GM04503 (cell line): ENCODE measurements around the gene PPP1R12B.
A peak's percentile ranks its signal among the peaks of the same experiment; 100 is the strongest.
"Not testable (repeated sequence)": the region's sequence is repeated elsewhere in the genome, so short reads cannot be mapped to it uniquely, and the experiment has no call there.

Source experiments
- DNase-seq: peaks from one replicate; pipeline ENCODE4 v3.0.0-alpha.2; 2012; ENCODE audit warnings: low read depth

Gene PPP1R12B

DNA sequence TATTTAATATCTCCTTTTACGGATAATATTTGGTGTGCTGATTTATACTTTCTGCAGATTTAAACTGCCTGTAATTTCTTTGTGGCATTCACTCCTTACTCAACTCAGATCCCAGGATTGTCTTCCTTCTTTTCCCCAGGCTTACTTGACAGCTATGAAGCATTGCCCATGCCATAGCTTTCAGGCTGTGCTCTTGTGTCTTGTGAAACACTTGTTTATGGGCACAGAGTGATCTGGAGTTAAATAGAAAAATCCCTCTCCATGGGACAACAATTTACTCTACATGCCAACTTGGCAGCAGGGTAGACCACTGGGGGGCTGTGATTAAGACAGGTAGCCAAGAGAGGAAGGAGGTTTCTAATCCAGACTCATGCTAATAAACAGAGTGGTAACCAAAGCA, 57.4 kb downstream of the PPP1R12B start:
- DNase-seq, result no peak

DNA sequence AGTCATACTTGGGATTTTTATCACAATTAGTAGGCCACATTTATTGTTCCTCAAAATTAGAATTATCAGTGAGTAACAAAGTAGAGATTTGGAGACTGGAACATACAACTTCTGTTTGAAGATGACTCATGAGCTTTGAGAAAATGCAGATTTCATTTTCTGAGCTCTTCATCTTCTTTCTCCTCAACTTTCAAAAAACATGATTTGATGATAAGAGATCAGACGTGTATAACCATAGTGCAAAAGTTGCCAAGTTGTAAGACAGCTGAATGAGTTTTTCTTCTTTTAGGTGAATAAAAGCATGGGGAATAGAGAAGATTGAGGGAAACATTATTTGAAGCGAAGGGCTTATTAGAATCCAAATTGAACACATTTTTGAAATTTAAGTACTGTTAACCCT, 58.4 kb downstream of the PPP1R12B start:
- not testable (repeated sequence) for DNase-seq

DNA sequence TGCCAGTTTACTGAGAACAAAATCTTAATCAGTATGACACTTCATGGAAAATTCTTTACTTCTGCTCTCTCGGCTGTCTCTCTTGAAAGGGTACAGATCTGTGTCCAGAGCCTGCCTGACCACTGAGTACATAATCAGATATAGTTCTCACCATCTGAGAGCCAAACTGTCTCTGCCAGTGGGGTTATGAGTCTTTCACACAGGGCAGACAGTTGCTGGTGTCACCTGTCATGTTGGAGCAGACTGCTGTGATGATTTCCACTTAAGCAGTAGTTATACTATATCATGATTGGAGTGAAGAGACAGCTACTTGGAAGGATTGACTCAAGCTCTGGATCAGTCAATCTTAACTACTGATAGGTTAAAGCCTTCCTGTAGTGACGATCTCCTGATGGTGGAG, 58.9 kb downstream of the PPP1R12B start:
- not testable (repeated sequence) for DNase-seq

DNA sequence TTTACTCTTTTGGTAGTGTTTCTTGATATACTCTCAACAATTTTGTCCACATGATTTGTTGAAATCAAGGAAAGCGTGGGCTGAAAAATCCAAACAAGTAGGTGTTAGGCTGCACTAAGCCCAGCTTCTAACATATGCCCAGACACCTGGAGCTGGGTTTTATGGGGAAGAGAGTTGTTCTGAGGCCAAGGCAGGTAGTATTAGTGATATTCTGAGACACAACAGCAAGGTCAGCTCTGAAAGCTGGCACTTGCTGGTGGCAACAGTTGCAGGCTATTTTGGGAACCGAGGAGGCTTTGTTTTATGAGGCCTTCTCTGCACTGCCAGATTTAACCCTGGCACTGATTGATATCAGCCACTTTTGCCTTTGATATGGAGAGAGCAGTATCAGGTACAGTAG, 61.8 kb downstream of the PPP1R12B start:
- DNase-seq, result not testable (repeated sequence)

DNA sequence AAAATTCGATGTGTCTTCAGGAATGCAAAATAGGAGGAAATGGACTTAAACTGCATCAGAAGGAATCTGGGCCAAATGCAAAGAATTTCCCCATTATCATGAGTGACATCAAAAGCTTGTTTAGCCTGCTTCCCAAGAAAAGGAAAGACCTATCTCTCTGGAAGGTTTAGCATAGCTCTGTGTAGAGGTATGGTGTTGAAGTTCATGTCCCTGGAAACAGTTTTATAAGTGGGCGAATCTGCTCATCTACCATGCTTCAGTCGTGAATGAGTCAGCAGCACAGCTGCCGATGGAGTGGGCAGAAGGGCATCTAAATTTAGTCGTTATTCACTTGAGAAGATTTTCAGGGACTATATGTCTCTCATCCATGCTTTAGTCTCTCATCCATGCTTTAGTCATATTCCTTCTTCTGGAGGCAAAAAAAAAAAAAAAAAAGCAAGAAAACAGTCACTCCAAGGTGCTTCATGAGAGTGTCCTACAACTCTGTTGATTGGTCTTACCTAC, 62.4 kb downstream of the PPP1R12B start:
- peak; percentile 26 for DNase-seq

DNA sequence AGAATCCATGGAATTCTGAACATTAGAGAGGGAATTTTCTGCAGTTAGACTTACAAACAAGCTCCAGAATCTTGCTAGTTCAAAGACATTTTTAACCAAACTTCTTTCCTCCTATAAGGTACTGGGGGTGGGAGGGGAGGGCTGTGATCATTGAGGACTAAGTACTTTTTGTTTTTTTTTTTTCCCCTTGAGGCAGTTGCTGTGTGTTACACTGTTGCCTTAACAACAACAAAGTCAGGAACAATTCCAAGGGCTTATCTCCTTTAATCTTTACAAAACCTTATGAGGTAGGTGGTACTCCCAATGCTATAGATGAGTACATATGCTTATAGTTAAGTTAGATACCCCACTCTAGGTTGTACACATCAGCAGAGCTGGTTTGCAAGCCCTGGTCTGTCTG, 62.9 kb downstream of the PPP1R12B start:
- DNase-seq, result no peak

DNA sequence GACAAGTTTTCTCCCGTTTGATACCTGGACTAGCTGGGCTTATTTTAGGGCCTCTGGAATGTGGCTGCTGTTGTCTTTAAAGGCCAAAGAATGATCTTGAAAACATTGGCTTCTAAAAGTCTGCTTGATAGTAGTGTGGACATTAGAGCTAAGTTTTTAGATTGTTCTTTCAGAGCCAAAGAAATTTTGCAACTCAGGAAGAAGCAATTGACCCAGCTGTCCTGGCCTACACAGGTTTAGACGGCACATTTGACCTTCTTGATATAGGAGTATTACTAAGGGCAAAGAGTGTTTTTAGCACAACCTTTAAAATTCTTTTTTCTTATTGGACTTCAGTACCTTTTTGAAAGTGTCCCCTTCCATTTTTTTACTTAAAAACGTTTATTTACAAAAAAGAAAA, 63.9 kb downstream of the PPP1R12B start:
- not testable (repeated sequence) for DNase-seq

DNA sequence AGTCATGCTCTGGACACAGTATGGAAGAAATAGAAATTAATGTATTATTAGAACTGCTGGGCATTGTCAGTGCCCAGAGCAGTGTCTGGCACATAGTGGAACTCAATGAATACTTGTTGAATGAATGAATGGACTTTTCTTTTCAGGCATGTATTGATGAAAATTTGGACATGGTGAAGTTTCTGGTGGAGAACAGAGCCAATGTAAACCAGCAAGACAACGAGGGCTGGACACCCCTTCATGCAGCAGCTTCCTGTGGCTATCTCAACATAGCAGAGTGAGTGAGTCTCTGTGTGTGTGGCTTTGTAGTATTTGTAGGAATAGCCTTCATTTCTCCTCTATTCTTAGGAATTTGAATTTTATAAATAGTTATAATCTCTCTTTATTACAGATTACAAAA, 68.1 kb downstream of the PPP1R12B start:
- no peak for DNase-seq

DNA sequence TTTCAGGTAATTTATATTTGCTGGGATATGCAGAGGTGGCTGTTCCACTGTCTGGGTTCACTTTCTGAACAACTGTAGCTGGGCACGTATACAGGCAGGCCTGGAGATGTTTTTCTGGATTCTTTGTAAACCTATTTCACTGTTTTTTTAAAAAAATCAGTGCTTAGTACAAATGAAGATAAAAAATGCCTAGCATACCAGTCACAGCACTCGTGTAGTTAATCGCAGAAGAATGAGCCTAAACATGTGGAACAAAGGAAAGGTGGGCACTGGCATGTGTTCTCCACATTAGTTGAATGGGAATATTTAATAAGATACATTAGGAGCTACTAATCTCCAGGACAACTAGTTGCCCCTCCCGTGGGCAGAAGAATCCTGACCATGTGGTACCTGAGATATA, 68.6 kb downstream of the PPP1R12B start:
- not testable (repeated sequence) for DNase-seq

DNA sequence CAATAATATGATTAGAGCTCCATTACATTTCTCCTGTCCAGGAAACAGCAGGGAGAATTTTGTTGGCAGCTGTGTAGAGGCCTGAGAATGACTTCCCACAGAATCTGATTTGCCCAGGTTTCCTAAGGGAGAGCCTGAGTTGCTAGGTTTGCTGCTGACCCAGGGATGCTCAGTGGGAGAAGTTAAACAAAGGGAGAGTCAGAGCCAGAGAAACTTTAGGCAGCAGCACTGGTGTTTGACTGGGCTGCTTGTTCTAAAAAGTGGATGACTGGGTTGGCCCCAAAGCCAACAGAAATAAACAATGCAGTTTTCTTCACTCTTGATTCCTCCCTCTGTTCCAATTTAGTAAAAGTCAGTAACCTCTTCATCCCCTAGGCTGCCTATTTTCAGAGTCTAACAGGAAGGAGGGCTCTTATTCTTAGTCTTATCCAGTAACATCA, 69.3 kb downstream of the PPP1R12B start:
- DNase-seq, result not testable (repeated sequence)

DNA sequence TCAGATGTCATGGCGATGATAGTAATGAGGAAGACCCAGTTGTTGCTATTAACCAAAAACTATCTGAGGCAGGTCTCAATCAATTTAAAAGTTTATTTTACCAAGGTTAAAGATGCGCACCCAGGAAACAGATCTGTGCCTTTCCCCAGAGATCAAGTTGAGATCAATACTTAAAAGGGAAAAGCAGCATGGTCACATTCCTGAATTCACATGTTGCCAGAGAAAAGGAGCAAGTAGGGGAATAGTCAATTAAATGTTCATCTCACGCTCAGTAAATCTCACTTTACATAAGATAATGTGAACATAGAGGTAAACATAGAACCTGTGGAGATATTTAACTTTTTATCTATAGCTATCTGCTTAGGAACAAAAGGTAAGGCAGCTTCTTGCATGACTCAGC, 71.2 kb downstream of the PPP1R12B start:
- DNase-seq, result not testable (repeated sequence)

DNA sequence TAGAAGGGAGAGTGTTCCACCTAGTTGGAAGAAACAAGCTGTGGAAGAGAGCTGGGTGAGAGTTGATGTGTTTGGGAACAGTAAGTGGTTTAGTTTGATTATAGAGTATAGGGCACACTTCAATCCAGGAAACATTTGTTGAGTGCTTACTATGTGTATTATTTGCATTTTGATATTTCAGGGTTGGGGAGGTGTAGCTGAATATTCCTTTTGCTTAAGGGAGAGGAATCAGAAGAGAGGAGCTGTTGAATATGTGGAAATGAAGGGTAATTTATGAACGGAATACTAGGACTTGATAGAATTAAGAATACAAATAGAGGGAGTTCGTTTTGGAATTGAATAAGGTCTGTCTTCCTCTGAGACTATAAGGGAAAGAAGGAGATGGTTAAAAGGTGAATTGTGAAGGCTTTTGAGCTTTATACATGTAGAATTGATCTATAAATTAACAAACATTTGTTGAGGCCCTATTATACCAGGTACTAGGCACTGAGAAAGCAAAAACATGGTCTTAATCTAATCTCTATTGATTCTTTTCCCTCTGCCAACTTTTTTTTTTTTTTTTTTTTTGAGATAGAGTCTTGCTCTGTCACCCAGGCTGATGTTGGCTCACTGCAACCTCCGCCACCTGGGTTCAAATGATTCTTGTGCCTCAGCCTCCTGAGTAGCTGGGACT, 72.1 kb downstream of the PPP1R12B start:
- not testable (repeated sequence) for DNase-seq

DNA sequence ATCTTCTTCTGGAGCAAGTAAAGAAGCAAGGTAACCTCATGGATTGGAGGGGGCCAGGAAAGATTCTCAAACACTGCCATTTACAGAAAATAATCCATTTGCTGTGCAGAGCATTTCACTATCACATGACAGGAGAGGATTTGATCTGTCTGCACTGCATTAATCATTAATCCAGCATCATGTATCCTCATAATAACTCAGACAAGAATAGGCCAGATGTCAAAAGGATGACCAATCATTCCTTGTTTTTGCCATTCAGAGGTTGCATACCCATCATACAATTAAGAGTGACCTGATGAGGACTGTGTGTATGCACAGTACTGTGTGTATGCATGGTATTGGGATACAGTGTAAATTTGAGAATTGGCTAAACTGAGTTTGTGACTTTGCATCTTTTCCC, 74.2 kb downstream of the PPP1R12B start:
- DNase-seq, result not testable (repeated sequence)

DNA sequence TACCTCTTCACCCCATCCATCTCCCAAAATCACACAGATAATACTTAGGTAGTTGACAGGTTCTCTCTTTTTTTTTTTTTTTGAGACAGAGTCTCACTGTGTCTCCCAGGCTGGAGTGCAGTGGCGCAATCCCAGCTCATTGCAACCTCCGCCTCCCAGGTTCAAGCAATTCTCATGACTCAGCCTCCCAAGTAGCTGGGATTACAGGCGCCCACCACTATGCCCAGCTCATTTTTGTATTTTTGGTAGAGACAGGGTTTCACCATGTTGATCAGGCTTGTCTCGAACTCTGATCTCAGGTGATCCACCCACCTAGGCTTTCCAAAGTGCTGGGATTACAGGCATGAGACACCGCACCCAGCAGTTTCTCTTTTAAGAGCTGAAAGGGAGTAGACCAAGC, 75.8 kb downstream of the PPP1R12B start:
- not testable (repeated sequence) for DNase-seq

DNA sequence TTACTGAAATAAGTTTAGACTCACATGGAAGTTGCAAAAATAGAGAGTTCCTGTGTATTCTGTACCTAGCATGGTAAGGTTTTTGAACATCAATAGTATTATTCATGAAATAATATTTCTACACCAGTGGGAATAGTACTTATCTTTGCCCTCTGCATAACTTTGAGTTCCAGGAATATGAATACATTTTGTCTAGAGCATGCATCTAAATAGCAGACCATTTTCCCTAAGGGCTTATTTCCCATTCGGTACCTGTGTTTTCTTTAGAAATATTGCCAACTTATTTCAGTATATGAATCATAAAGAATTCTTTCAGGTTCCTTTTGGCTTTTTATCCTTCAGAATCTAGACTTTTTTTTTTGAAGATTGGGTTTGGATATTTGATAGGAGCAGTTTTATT, 81.6 kb downstream of the PPP1R12B start:
- DNase-seq, result not testable (repeated sequence)

DNA sequence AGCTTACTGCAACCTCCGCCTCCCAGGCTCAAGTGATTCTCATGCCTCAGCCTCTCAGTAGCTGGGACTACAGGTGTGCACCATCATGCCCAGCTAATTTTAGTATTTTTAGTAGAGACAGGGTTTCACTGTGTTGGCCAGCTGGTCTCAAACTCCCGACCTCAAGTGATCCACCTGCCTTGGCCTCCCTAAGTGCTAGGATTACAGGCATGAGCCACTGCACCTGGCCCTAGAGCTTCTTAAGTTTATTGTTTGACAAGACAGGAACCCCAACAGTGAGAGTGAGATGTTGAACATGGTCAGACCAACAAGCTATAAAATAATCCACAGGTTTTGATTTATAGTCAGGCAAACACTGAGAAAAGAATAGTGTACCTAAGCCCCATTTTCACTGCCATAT, 83.8 kb downstream of the PPP1R12B start:
- DNase-seq, result not testable (repeated sequence)

DNA sequence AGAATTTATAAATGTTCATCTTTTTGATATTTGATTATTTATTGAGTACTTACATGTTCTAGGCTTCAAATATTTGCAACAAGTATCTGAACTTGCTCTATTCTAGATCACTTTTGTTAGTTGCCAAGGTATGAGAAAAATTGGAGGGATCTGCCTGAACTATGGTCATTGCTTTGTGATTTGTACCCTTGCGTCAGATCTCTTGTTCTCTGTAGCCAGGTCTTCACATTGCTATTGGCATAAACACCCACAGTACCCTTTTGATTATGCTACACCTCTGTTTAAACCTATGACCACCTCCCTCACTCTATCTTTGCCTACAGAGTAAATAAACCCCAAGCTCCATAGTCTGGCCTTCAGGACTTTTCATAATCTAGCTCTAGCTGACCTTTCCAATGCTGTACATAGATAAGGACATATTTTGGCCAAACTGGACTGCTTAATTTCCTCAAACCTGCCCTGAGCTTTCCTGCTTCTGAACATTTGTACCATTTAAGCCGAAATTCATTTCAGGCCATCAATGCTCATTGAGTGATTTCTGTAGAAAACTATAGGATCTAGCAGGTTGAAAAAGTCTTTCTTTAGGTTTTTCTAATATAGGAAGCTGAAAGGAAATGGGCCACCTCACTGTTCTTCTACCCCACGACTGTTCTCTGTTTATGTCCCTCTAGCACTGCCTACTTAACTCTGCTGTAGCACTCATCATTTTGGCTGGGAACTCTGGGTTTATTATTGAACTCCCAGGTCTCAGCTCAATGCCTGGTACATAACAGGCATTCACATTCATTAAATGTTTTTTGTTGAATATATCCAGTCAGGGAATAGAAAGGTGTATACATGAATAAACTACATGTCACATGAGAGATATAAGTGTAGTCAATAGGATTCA, 84.9 kb downstream of the PPP1R12B start:
- no peak for DNase-seq

DNA sequence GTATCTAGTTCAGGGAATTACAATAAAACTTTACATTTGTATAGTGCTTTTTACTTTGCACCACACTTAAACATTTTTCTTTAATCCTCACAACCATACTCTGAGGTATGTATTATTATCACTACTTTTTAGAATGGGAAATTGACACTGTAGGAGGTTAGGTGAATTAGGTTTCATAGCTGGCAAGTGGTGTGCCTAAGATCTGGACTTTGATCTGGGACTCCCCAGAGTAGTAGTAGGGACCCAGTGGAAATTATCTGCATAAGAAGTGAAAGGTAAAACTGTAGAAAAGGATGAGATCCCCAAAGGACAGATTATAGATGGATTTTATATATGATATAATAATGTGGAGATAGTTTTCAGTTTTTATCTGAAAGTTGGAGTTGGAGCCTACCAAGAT, 85.6 kb downstream of the PPP1R12B start:
- no peak for DNase-seq

DNA sequence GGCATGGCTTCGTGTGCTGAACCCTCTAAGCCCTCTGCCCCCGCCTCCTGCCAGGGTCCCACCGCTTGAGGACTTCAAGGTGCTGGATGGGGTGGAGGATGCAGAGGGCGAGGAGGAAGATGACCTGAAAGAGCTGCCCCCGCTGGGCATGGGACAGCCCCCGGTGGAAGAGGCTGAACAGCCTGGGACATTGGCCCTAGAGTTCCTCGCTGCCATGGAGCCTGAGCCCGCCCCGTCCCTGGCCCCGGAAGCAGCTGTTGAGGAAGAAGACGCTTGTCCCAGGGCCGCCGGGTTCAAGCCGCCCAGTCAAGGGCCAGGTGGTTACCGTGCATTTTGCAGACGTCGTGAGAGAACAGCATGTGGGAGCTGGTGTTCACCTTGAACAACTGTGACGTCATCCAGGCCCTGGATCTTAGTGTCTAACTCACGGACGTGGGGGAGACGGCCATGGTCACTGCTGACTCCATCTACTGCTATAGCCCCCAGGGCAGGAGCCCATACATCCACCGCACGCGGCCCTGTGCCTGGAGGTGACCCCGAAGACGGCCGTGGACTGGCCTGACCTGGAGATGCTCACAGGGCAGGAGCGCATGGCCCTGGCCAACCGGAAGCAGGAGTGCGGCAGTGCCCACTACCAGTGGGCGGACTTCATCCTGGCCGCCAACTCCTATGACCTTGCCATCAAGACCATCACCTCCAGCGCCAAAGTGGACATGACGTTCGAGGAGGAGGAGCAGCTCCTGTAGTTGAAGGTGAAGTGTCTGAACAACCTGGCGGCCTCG, 90.1 kb downstream of the PPP1R12B start:
- DNase-seq, result no peak

DNA sequence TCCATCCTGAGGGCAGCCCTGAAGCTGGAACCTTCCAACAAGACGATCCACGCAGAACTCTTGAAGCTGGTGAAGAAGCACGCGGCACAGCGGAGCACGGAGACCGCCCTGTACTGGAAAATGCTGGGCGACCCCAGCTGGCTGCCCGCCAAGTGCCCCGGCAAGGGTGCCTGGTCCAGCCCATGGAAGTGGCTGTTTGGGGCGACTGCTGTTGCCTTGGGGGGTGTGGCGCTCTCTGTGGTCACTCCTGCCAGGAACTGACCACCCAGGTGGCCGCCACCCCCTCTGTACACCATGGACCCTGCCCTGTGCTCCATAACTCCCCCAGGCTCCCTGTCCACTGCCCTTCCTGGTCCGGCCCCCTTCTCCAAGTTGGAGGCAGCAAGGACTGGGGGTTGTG, 90.8 kb downstream of the PPP1R12B start:
- no peak for DNase-seq

DNA sequence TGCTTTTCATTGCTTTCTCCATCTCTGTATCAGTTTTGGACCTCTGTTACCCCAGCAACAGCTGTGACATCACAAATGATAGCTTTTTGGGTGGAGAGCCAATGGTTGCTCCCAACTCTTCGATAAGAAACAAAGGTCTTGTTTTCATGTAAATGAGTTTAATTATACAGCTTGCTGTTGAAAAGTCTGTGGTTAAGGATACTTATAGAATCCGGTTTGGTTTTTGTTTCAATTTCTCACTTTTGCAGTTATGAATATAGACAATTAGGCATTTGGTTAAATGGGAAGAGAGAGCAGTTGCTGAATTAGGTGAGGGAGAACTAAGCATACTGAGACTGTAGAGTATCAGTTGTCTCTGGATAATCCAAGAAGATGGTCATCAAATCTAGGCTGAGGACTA, 99.6 kb downstream of the PPP1R12B start:
- DNase-seq, result not testable (repeated sequence)

DNA sequence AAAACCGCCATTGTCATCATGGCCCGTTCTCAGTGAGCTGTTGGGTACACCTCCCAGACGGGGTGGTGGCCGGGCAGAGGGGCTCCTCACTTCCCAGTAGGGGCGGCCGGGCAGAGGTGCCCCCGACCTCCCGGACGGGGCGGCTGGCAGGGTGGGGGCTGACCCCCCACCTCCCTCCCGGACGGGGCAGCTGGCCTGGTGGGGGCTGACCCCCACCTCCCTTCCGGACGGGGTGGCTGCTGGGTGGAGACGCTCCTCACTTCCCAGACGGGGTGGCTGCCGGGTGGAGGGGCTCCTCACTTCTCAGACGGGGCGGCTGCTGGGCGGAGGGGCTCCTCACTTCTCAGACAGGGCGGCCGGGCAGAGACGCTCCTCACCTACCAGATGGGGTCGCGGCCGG, 103.1 kb downstream of the PPP1R12B start:
- not testable (repeated sequence) for DNase-seq
